Immature natural killer cell (primary cell): Measurements from ENCODE around the gene UTP20. TPM values are rescaled to one million over a fixed set of nuclear protein-coding genes. Genes with fewer than 3 reads are reported as not detected.

ENCODE experiments used
- DNase-seq, 3 donors: peaks; one replicate each; pipeline ENCODE4 v3.0.0; 2022; ENCODE audit warnings: mixed read lengths in 1 of 3
- H3K27ac Mint-ChIP-seq, 6 donors: one replicate each; pipeline ENCODE4 v1.8.0; 2020; ENCODE audit warnings: mixed read lengths in 6 of 6, mild to moderate bottlenecking in 5 of 6, inconsistent platforms in 4 of 6, moderate library complexity in 3 of 6
- H3K27me3 Mint-ChIP-seq, 3 donors: one replicate each; pipeline ENCODE4 v1.8.0; 2020 to 2021; ENCODE audit warnings: low read depth in 3 of 3, mild to moderate bottlenecking in 3 of 3, mixed read lengths in 3 of 3, moderate library complexity in 3 of 3, inconsistent platforms in 1 of 3
- H3K36me3 Mint-ChIP-seq, 3 donors: one replicate each; pipeline ENCODE4 v1.8.0; 2020; ENCODE audit warnings: mixed read lengths in 3 of 3, inconsistent platforms in 2 of 3, mild to moderate bottlenecking in 2 of 3
- H3K4me1 Mint-ChIP-seq, 2 donors: one replicate each; pipeline ENCODE4 v1.8.0; 2020; ENCODE audit warnings: inconsistent platforms in 2 of 2, mild to moderate bottlenecking in 2 of 2, mixed read lengths in 2 of 2, moderate library complexity in 1 of 2
- H3K4me3 Mint-ChIP-seq, 5 donors: one replicate each; pipeline ENCODE4 v1.8.0; 2020; ENCODE audit warnings: mild to moderate bottlenecking in 5 of 5, mixed read lengths in 5 of 5, inconsistent platforms in 3 of 5, moderate library complexity in 3 of 5
- H3K9me3 Mint-ChIP-seq, 6 donors: one replicate each; pipeline ENCODE4 v1.8.0; 2020; ENCODE audit warnings: mild to moderate bottlenecking in 6 of 6, mixed read lengths in 6 of 6, inconsistent platforms in 4 of 6, moderate library complexity in 3 of 6
- polyA plus RNA-seq, 3 donors: library from polyadenylated mRNA; unstranded; fragments of 300-500 nt; fragmentation: Illumina TruSeq; gene quantifications; one replicate each; pipeline ENCODE4 v1.2.3, GENCODE V29; 2021

The UTP20 gene
- polyA plus RNA-seq, 3 donors from 2014 or later, result 1.2 to 4.8 (median 1.9) TPM

DNA sequence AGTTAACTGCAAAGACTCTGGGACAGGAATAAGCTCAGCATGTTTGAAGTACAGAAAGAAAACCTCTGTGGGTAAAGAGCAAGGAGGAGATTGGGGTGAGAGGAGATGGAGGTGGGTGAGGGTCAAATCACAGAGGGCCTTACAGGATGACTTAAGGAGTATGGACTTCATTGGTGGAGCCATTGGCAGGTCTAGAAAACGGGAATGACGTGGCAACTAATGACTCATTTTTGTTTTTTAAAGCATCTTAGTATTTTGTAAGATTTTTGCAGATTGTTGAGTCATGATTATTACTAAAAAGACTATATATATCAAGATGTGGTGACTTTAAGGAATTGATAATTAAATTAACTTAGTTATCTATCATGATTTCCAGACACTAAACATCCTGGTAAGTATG, 18.5 kb downstream of the UTP20 start:
- DNase-seq, result no peak

DNA sequence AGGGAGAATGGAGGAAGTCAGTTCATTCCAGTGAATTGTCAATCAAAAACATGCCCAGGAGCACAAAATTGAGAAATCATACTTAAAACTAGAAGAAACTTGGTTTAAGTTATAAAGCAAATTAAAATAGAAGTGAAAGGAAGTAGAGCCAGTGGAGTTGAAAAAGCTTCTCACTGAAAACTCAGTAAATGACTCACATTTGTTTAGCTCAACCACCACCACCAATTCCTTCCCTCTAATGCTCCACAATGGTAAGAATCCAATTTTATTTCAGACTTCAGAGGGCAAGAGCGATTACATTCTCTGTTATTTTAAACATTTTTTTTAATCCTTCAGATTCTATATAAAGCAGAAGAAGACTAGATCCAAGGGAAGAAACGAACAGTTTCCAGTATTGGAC, 19.4 kb downstream of the UTP20 start:
- Mint-ChIP-seq H3K4me1 (no peaks in the 10 kb centered on the region), H3K9me3 (no peaks in the 10 kb centered on the region), H3K27ac (no peak overlapping the region), H3K36me3 (peaks cover 41 to 58% (median 46%) of the 10 kb centered on the region in 3 donors), H3K4me3 (no peak overlapping the region), H3K27me3 (peaks cover 0 to 1% (median 0%) of the 10 kb centered on the region in 3 donors)
- DNase-seq, result no peak

More for the DNA sequence above, 18.5 kb downstream of the UTP20 start:
- Mint-ChIP-seq H3K27ac (no peak overlapping the region), H3K9me3 (no peaks in the 10 kb centered on the region), H3K27me3 (peaks cover 0 to 1% (median 0%) of the 10 kb centered on the region in 3 donors), H3K4me3 (no peak overlapping the region), H3K4me1 (no peaks in the 10 kb centered on the region), H3K36me3 (peaks cover 42 to 53% (median 45%) of the 10 kb centered on the region in 3 donors)

DNA sequence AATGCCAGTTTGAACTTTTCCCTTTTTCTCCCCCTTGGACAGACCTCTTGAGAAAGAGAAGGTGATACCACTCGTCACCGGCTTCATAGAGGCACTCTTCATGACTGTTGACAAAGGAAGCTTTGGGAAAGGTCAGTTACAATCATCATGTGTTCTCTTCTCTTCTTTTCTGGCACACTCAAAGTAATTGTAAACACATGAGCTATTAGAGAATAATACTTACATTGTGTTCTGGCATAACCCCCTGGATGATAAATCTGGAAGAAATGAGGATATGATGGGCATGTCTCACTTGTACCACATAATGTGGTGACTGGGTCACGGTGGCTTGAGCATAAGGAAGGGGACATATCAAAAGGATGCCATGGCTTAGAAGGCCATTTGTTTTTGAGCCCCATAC, 20.0 kb downstream of the UTP20 start:
- H3K36me3 Mint-ChIP-seq, result peaks cover 44 to 59% (median 52%) of the 10 kb centered on the region in 3 donors
- DNase-seq, result no peak
- no peak overlapping the region for H3K4me3 Mint-ChIP-seq
- peaks cover 0 to 1% (median 0%) of the 10 kb centered on the region in 3 donors for H3K27me3 Mint-ChIP-seq
- no peak overlapping the region for H3K27ac Mint-ChIP-seq
- no peaks in the 10 kb centered on the region for H3K9me3 Mint-ChIP-seq
- no peaks in the 10 kb centered on the region for H3K4me1 Mint-ChIP-seq

DNA sequence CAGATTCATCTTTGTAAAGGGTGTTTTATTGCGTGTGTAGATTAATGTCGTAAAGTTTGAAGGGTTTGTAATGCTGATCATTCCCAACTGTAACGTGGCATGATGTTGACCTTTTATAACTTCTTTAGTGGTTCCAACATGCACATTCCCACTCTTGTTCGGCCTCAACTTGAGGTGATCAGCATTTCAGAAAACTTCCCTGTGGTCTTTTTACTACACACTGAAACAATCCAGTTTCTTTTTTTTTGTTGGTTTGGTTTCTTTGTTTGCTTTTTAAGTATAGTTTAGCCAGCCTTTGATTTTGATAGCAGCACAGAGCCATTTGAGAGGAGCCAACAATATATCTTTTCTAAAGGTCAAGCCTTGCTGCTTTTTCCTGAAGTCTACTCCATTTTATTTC, 22.8 kb downstream of the UTP20 start:
- no peak for DNase-seq
- Mint-ChIP-seq H3K4me3 (no peak overlapping the region), H3K27me3 (peaks cover 0 to 1% (median 0%) of the 10 kb centered on the region in 3 donors), H3K4me1 (no peaks in the 10 kb centered on the region), H3K9me3 (no peaks in the 10 kb centered on the region), H3K27ac (no peak overlapping the region), H3K36me3 (peaks cover 51 to 60% (median 55%) of the 10 kb centered on the region in 3 donors)

DNA sequence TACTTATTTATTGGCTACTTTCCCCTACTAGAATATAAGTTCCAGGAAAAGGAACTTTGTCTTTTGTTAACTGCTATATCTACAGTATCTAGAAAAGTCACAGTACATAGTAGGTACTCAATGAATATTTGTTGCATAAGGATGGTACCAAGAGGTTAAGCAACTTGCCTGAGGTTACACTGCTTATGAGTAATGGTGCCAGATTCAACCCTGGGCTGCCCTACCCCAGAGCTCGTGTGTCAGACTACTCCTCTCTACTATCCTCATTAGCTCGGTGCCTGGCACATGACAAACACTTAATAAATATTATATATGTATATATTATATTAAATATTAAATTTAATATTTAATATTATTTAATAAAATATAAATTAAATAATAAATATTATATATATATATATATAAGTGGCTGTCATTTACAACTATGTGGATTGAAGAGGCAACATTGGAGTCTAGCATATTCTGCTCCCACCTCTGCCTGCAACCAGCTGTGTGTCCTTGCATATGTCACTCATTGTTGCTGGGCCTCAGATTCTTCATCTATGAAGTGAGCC, 25.4 kb downstream of the UTP20 start:
- H3K9me3 Mint-ChIP-seq, result no peaks in the 10 kb centered on the region
- DNase-seq, result no peak
- no peak overlapping the region for H3K27ac Mint-ChIP-seq
- H3K36me3 Mint-ChIP-seq, result peaks cover 41 to 52% (median 41%) of the 10 kb centered on the region in 3 donors
- H3K4me1 Mint-ChIP-seq, result no peaks in the 10 kb centered on the region
- H3K27me3 Mint-ChIP-seq, result peaks cover 0 to 1% (median 0%) of the 10 kb centered on the region in 3 donors
- H3K4me3 Mint-ChIP-seq, result no peak overlapping the region

DNA sequence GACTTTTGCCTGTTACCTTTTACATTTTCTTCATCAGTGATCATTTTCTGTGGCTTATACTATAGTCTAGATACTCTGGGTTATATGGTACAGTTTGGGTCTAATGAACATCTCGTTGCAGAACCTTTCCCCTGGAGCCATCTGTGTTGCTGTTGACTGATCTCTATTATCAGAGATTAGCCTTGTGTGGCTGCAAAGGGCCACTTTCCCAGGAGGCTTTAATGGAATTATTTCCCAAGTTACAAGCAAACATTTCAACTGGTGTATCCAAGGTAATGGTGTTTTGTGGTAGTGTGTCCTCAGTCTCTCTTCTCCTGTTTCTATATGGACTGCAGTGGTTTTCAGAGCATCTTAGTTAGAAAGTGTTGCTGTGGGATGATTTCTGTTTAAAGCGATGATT, 25.9 kb downstream of the UTP20 start:
- no peak overlapping the region for H3K27ac Mint-ChIP-seq
- no peak overlapping the region for H3K4me3 Mint-ChIP-seq
- H3K36me3 Mint-ChIP-seq, result peaks cover 42 to 50% (median 43%) of the 10 kb centered on the region in 3 donors
- H3K4me1 Mint-ChIP-seq, result no peaks in the 10 kb centered on the region
- H3K9me3 Mint-ChIP-seq, result no peaks in the 10 kb centered on the region
- peaks cover 0 to 1% (median 0%) of the 10 kb centered on the region in 3 donors for H3K27me3 Mint-ChIP-seq
- DNase-seq, result no peak

DNA sequence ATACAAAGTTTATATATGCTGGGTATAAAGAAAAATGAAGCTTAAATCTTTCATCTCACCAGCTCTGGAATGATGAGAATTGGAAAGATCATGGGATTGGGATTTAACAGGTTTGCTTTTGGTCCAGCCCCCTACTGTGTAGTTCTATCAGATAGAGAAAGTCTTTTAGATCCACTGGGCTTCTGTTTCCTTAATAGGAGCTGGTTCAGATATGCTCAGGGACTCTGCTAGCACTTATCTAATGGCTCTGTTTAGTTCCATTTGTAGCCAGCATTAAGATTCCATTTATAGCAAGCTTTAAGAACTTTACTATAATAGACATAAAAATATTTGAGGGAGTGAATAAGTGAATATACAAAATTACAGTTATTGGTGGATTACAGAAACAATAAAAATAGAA, 42.6 kb downstream of the UTP20 start:
- Mint-ChIP-seq H3K4me3 (no peak overlapping the region), H3K36me3 (peaks cover 21 to 43% (median 23%) of the 10 kb centered on the region in 3 donors), H3K4me1 (no peaks in the 10 kb centered on the region), H3K27ac (no peak overlapping the region), H3K9me3 (no peaks in the 10 kb centered on the region), H3K27me3 (peaks cover 0 to 3% (median 0%) of the 10 kb centered on the region in 3 donors)
- no peak for DNase-seq

DNA sequence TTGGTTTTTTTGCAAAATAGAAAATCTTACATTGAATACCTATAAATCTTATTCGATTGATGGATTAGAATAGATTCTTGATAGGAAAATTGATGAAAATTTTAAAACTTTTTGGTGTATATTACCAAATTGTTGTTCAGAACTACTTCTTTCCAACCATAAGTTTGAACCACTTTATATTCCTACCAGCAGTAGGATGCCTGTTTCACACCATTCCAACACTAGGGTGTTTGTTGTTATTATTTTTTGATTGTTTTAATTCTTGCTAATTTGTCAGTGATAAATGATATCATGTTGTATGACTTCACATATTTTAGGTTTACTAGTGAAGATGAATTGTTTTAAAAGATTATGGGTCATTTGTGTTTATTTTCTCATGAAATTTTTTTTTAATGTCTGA, 43.4 kb downstream of the UTP20 start:
- H3K36me3 Mint-ChIP-seq, result peaks cover 19 to 41% (median 30%) of the 10 kb centered on the region in 3 donors

DNA sequence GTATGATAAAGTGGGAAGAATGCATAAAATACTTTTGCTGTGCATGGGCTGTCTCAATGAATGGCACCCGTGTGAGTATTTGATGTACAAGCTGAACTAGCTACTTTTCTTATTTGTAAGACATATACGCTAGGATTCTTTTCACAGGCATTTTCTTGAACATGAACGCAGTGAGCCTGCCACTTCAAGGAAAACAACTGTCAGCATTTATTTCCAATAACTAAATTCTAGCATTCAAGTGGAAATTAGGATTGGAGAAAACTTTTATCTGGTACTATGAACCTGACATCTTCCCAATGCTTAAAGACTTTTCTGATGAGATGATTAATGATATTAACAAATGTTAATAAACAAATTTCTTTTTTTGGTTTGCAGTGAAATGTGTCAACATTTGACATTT, 45.7 kb downstream of the UTP20 start:
- Mint-ChIP-seq H3K27me3 (peaks cover 0 to 3% (median 0%) of the 10 kb centered on the region in 3 donors), H3K27ac (no peak overlapping the region), H3K36me3 (peaks cover 23 to 47% (median 41%) of the 10 kb centered on the region in 3 donors), H3K4me3 (no peak overlapping the region), H3K9me3 (no peaks in the 10 kb centered on the region), H3K4me1 (no peaks in the 10 kb centered on the region)
- DNase-seq, result no peak

More for the DNA sequence above, 43.4 kb downstream of the UTP20 start:
- H3K27me3 Mint-ChIP-seq, result peaks cover 0 to 3% (median 0%) of the 10 kb centered on the region in 3 donors
- H3K4me1 Mint-ChIP-seq, result no peaks in the 10 kb centered on the region
- no peak overlapping the region for H3K4me3 Mint-ChIP-seq
- H3K27ac Mint-ChIP-seq, result no peak overlapping the region
- no peaks in the 10 kb centered on the region for H3K9me3 Mint-ChIP-seq
- DNase-seq, result no peak

DNA sequence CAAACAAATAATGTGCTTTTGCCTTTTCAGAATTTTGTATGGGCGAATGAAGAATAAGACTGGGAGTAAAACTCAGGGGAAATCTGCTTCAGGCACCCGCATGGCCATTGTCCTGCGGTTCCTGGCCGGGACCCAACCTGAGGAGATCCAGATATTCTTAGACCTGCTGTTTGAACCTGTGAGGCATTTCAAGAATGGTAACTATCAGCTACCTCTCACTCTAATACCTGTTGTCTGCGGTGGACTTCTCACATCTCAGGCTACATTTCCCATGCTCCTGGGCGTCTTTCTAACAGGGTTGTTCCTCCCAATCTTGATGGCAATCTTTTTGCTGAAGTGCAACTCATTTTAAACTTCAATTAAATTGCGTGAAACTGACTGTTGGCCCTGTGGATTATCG, 47.1 kb downstream of the UTP20 start:
- Mint-ChIP-seq H3K27ac (no peak overlapping the region), H3K27me3 (peaks cover 0 to 3% (median 0%) of the 10 kb centered on the region in 3 donors), H3K36me3 (peaks cover 19 to 46% (median 44%) of the 10 kb centered on the region in 3 donors), H3K4me3 (no peak overlapping the region), H3K4me1 (no peaks in the 10 kb centered on the region), H3K9me3 (no peaks in the 10 kb centered on the region)
- no peak for DNase-seq

DNA sequence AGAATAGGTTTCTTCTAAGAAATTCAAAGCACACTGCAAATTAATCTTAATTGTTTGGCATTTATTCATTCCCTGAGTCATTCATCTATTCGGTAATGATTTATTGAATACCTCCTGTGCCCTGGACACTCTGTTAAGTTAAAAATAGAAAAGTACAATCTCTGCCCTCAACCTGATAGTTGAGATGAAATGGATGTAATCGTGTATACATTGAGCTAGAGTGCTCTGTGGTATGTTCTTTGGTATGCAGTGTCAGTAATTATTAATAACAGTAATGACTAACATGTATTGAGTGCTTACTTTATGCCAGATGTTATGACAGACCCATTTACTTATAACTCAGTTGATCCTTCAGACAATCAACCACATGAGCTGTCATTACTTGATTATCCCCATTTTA, 47.6 kb downstream of the UTP20 start:
- H3K36me3 Mint-ChIP-seq, result peaks cover 19 to 46% (median 43%) of the 10 kb centered on the region in 3 donors
- DNase-seq, result no peak
- no peak overlapping the region for H3K27ac Mint-ChIP-seq
- peaks cover 0 to 3% (median 0%) of the 10 kb centered on the region in 3 donors for H3K27me3 Mint-ChIP-seq
- no peaks in the 10 kb centered on the region for H3K4me1 Mint-ChIP-seq
- no peak overlapping the region for H3K4me3 Mint-ChIP-seq
- H3K9me3 Mint-ChIP-seq, result no peaks in the 10 kb centered on the region

DNA sequence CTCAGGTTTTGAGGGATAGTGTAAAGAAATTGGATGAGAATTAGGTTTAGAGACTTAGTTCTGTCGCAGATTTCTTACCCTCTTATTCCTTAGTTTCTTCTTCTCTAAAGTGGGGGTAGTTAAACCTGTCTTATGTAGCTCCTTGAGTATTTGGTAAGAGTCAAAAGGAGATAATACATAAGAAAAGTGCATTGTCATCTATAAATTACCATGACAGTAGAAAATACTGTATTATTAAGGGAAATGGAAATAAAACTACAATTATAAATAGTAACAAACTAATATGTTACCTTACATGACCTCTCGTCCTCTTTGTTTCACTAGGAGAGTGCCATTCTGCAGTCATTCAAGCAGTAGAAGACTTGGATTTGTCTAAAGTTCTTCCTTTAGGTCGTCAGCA, 49.0 kb downstream of the UTP20 start:
- no peaks in the 10 kb centered on the region for H3K9me3 Mint-ChIP-seq
- no peak overlapping the region for H3K27ac Mint-ChIP-seq
- no peak for DNase-seq
- H3K36me3 Mint-ChIP-seq, result peaks cover 26 to 54% (median 50%) of the 10 kb centered on the region in 3 donors
- H3K4me3 Mint-ChIP-seq, result no peak overlapping the region
- H3K4me1 Mint-ChIP-seq, result no peaks in the 10 kb centered on the region
- peaks cover 0 to 3% (median 0%) of the 10 kb centered on the region in 3 donors for H3K27me3 Mint-ChIP-seq

DNA sequence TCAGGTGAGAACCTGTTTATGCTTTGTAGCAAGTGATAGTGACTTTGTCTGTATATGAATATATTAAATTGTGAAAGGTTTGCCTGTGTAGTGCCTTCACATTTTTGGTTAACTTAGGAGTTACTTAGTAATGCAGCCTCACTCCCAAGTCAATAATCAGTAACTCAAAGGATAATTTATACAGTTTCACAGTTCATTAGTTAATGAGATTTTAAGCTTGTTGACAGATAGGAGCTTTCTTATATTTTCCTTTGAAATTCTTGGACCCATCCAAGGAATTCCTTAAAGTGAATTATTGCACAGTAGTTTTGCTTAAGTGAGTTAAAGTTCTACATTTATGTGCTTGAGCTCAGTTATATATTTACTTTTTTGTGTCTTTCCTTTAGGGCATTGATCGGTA, 50.7 kb downstream of the UTP20 start:
- no peaks in the 10 kb centered on the region for H3K9me3 Mint-ChIP-seq
- no peak overlapping the region for H3K27ac Mint-ChIP-seq
- H3K4me3 Mint-ChIP-seq, result no peak overlapping the region
- DNase-seq, result no peak
- peaks cover 0 to 3% (median 0%) of the 10 kb centered on the region in 3 donors for H3K27me3 Mint-ChIP-seq
- H3K36me3 Mint-ChIP-seq, result peaks cover 28 to 57% (median 54%) of the 10 kb centered on the region in 3 donors
- H3K4me1 Mint-ChIP-seq, result no peaks in the 10 kb centered on the region

DNA sequence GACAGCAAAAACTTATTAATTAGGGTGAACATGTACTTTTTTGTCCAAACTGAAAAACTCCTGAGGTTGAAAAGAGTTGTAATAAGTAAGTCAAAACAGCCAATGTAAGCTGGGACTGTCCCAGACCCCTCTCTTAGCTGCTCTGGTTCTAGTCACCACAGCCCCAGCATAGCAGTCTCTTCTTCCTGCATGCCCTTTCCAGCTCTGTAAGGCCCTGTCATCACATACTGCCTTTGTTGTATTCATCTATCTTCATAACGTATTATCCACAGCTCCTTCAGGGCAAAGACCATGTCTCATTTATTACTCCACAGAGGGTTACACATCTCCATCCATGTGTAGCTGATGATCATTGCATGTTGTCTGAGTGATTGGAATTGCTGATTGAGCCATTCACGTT, 56.5 kb downstream of the UTP20 start:
- Mint-ChIP-seq H3K9me3 (no peaks in the 10 kb centered on the region), H3K27me3 (no peaks in the 10 kb centered on the region), H3K4me3 (no peak overlapping the region), H3K27ac (no peak overlapping the region), H3K36me3 (peaks cover 20 to 35% (median 27%) of the 10 kb centered on the region in 3 donors), H3K4me1 (no peaks in the 10 kb centered on the region)
- no peak for DNase-seq

DNA sequence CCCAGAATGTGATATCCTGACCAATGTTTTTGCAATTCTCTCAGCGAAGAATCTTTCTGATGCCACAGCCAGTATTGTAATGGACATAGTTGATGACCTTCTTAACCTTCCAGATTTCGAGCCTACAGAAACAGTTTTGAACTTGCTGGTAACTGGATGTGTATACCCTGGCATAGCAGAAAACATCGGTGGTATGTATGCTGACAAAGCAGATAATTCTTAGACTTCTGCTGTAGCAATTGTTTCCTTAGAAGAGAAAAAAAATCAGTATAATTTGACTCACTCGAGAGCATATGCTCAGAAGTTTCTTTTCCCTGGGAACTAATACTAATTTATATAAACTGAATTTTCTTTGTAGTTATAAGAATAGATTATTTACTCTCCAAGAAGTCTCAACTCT, 58.2 kb downstream of the UTP20 start:
- Mint-ChIP-seq H3K36me3 (peaks cover 22 to 41% (median 31%) of the 10 kb centered on the region in 3 donors), H3K4me1 (no peaks in the 10 kb centered on the region), H3K27ac (no peak overlapping the region), H3K9me3 (no peaks in the 10 kb centered on the region), H3K4me3 (no peak overlapping the region), H3K27me3 (no peaks in the 10 kb centered on the region)
- no peak for DNase-seq
